SW480 (cell line): ENCODE data around the gene MC4R.
A peak's percentile ranks its signal among the peaks of the same experiment; 100 is the strongest.
"Not testable (repeated sequence)": the region's sequence is repeated elsewhere in the genome, so short reads cannot be mapped to it uniquely, and the experiment has no call there.

Source experiments
- DNase-seq: peaks from one replicate; pipeline ENCODE4 v3.0.0-alpha.2; 2016; ENCODE audit warnings: low spot score

Gene MC4R

GRCh38 chr18:60372596-60372995, at the start of gene MC4R:
Gene MC4R (minus strand): TSS chr18:60372775. CDS start chr18:60372349, 426 bp downstream.
- DNase-seq, result peak; percentile 66

GRCh38 chr18:60422306-60422705, 49.7 kb upstream of the MC4R start:
- DNase-seq, result not testable (repeated sequence)

- DNase-seq, result no peak
Measured at GRCh38 chr18:60421356-60422118, 49.0 kb upstream of the MC4R start.

GRCh38 chr18:60417946-60418345, 45.4 kb upstream of the MC4R start:
- DNase-seq, result no peak

- DNase-seq, result no peak
Measured at GRCh38 chr18:60413944-60414547, 41.5 kb upstream of the MC4R start.

GRCh38 chr18:60411715-60412114, 39.1 kb upstream of the MC4R start:
- no peak for DNase-seq

- no peak for DNase-seq
Measured at GRCh38 chr18:60406721-60407120, 34.1 kb upstream of the MC4R start.

GRCh38 chr18:60404486-60405085, 32.0 kb upstream of the MC4R start:
- no peak for DNase-seq

GRCh38 chr18:60401346-60401745, 28.8 kb upstream of the MC4R start:
- DNase-seq, result no peak

GRCh38 chr18:60391571-60392226, 19.1 kb upstream of the MC4R start:
- DNase-seq, result no peak

- DNase-seq, result no peak
Measured at GRCh38 chr18:60389314-60389713, 16.7 kb upstream of the MC4R start.

GRCh38 chr18:60385693-60386092, 13.1 kb upstream of the MC4R start:
- DNase-seq, result no peak

- DNase-seq, result no peak
Measured at GRCh38 chr18:60383893-60384292, 11.3 kb upstream of the MC4R start.

GRCh38 chr18:60377778-60378469, 5.3 kb upstream of the MC4R start:
- DNase-seq, result no peak

GRCh38 chr18:60372132-60372531, 443 bp downstream of the MC4R start:
- no peak for DNase-seq

GRCh38 chr18:60358516-60358915, 14.1 kb downstream of the MC4R start:
- DNase-seq, result peak; percentile 22

GRCh38 chr18:60350941-60351340, 21.6 kb downstream of the MC4R start:
- DNase-seq, result no peak

GRCh38 chr18:60350150-60350549, 22.4 kb downstream of the MC4R start:
- no peak for DNase-seq

- DNase-seq, result no peak
Measured at GRCh38 chr18:60347526-60348045, 25.0 kb downstream of the MC4R start.

GRCh38 chr18:60339018-60339417, 33.6 kb downstream of the MC4R start:
- no peak for DNase-seq

- DNase-seq, result no peak
Measured at GRCh38 chr18:60331890-60332289, 40.7 kb downstream of the MC4R start.

GRCh38 chr18:60329131-60329530, 43.4 kb downstream of the MC4R start:
- no peak for DNase-seq
